ENCODE results near the gene SCAF4.

DNA sequence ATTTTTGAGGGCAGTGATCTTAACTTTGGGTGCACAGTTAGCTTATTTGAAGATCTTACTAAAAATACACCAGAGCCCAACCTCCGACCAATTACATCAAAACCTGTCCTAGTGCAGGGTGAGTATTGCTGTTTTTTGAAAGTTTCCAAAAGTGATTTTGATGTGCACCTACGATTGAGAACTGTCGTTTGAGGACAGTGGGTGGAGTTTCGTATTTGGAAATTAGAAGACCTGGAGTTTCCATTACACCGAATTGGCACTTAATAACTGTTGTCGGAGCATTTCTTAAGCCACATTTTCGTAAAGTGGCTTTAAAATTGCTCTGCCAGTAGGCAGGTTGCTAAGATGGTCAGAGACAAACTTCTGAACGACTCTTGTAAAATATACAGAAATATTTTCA is 71.3 kb downstream of the SCAF4 start:
- TF ChIP-seq POLR2A (IDR thresholded peaks at IDR 0.05) (no peak), CTCF (IDR thresholded peaks at IDR 0.05 in 8 of 11, conservative IDR thresholded peaks at IDR 0.05 in 3 of 11) (no peak)
